Stomach (tissue), 9 donors: ENCODE measurements around the gene RELN. TPM values are rescaled to one million over a fixed set of nuclear protein-coding genes. Genes with fewer than 3 reads are reported as not detected.

Source experiments
- DNase-seq, 2 donors: peaks; one replicate each; pipeline versions ENCODE4 v3.0.0 to v3.0.0-alpha.2; 2013 to 2019
- H3K27ac ChIP-seq, 5 donors: fragments of 200-600 bp in 4 of 5; sonication (generic) in 4 of 5; one replicate each; pipeline ENCODE4 v1.5.1; 2013 to 2019; ENCODE audit warnings: mild to moderate bottlenecking in 1 of 5, moderate library complexity in 1 of 5
- H3K27me3 ChIP-seq, 3 donors: fragments of 200-600 bp; sonication (generic); one replicate each; pipeline ENCODE4 v1.5.1; 2017 to 2019; ENCODE audit warnings: mixed run types in 1 of 3
- H3K36me3 ChIP-seq, 4 donors: fragments of 200-600 bp; sonication (generic); 1 replicate in 3 of 4; 2 replicates in 1 of 4; pipeline ENCODE4 v1.5.1; 2016 to 2019
- H3K4me1 ChIP-seq, 4 donors: fragments of 200-600 bp; sonication (generic); one replicate each; pipeline ENCODE4 v1.5.1; 2016 to 2019
- H3K4me3 ChIP-seq, 4 donors: fragments of 200-600 bp; sonication (generic) in 3 of 4; one replicate each; pipeline ENCODE4 v1.5.1; 2016 to 2019; ENCODE audit warnings: mild to moderate bottlenecking in 1 of 4
- H3K9me3 ChIP-seq, 4 donors: fragments of 200-600 bp; sonication (generic); one replicate each; pipeline ENCODE4 v1.5.1; 2016 to 2019
- EP300 ChIP-seq: sonication (generic); formaldehyde crosslinking; IDR thresholded peaks from one replicate; pipeline ENCODE4 v1.6.1; 2017; ENCODE audit warnings: antibody characterized with exemption
- POLR2A ChIP-seq, 4 donors: fragments of 450-650 bp; IDR thresholded peaks; one replicate each; pipeline ENCODE4 v1.6.1; 2016; ENCODE audit warnings: antibody characterized with exemption in 4 of 4, control low read depth in 2 of 4, mild to moderate bottlenecking in 1 of 4, moderate library complexity in 1 of 4
- POLR2AphosphoS5 ChIP-seq, 3 donors: sonication (generic); formaldehyde crosslinking; IDR thresholded peaks; one replicate each; pipeline ENCODE4 v1.6.1; 2016; ENCODE audit warnings: antibody characterized with exemption in 3 of 3
- WGBS, 5 donors: extraction: QIAGEN DNeasy Blood & Tissue Kit in 3 of 5; methylation state at CpG; one replicate each; pipeline versions ENCODE4 v1.1.5 to v1.1.7; 2013 to 2018; 5-methylcytosine and 5-hydroxymethylcytosine counted together
- intact Hi-C: fragments of 100-400 bp; cut with DNase I; formaldehyde crosslinking; loops from one replicate; pipeline ENCODE4 v1.15.1; 2023; ENCODE audit warnings: low total_unique reads
- polyA plus RNA-seq, 3 donors: library from polyadenylated mRNA; stranded (reverse); fragments of 200-250 nt; gene quantifications; one replicate each; pipeline ENCODE4 v1.2.3, GENCODE V29; 2013
- total RNA-seq, 5 donors: library from RNA; depleted of rRNA; stranded (reverse); fragments of >200 nt; gene quantifications; one replicate each; pipeline versions ENCODE4 v1.1.0 to v1.2.3, GENCODE V29; 2014 to 2016
- TF ChIP-seq, protein P1 (sequence below), 7 experiments: fragments of 450-650 bp in 4 of 7; fragments of 200-600 bp in 3 of 7; sonication (generic) in 3 of 7; IDR thresholded peaks; one replicate each; pipeline ENCODE4 v1.5.1; 2016 to 2019; ENCODE audit warnings: antibody characterized with exemption in 7 of 7, control low read depth in 2 of 7, mild to moderate bottlenecking in 1 of 7
- donor health status: healthy with polysubstance abuse.
- donor health status: Bipolar disorder and iron deficiency.
- donor health status: healthy.

RELN gene
- total and polyA plus RNA-seq, 8 donors: 0.19 to 14.3 (median 2.2) TPM

DNA sequence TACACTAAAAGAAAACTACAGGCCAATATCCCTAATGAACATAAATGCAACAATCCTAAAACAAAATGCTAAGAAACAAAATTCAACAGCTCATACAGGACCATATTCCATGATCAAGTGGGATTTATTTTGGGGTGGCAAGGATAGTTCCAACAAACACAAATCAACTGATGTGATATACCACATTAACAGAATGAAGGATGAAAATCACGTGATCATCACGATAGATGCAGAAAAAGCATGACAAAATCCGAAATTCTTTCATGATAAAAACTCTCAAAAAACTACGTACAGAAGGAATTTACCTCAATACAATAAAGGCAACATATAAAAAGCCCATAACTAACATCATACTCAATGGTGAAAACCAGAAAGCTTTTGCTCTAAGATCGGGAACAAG lies 124.0 kb downstream of the RELN start:
- DNase-seq: no peak

DNA sequence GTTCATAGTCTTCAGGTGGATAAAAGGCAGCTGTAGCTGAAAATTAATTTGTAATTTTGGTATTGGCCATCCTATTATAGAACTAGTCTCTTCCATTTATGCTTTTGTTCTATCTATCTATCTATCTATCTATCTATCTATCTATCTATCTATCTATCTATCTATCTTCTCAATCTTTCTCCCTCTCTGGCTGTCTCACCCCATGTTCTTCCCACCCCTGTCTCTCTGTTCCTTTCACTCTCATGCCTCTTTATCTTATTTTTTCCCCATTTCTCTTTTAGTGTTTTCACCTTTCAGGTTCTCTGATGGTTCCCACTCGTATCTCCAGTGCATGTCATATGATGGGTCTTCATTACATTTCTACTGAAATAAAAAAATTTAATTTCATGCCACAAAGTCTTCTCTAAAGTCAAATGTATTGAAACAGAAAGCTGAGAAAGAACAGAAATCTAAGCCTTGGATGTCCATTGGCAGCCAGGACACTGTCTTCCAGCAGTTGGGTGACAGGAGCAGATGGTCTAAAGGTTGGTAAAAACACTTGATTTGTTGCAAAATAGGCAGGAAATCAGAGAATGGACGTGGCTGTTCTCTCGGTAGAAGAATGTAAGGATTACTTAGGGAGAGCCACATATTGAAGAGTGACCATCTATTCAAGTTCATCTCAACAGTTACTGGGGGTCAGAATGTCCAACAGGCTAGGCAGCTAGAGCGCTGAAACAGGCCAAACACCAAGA lies 127.0 kb downstream of the RELN start:
- Histone ChIP-seq H3K9me3 (no peaks in the 10 kb centered on the region), H3K27me3 (no peaks in the 10 kb centered on the region), H3K27ac (no peak overlapping the region), H3K4me3 (no peak overlapping the region), H3K4me1 (no peaks in the 10 kb centered on the region), H3K36me3 (no peaks in the 10 kb centered on the region)
- TF ChIP-seq POLR2AphosphoS5 (IDR thresholded peaks at IDR 0.05): no peak
- TF ChIP-seq POLR2A (IDR thresholded peaks at IDR 0.05): no peak
- no peak for TF ChIP-seq EP300
- TF ChIP-seq, protein P1, sequence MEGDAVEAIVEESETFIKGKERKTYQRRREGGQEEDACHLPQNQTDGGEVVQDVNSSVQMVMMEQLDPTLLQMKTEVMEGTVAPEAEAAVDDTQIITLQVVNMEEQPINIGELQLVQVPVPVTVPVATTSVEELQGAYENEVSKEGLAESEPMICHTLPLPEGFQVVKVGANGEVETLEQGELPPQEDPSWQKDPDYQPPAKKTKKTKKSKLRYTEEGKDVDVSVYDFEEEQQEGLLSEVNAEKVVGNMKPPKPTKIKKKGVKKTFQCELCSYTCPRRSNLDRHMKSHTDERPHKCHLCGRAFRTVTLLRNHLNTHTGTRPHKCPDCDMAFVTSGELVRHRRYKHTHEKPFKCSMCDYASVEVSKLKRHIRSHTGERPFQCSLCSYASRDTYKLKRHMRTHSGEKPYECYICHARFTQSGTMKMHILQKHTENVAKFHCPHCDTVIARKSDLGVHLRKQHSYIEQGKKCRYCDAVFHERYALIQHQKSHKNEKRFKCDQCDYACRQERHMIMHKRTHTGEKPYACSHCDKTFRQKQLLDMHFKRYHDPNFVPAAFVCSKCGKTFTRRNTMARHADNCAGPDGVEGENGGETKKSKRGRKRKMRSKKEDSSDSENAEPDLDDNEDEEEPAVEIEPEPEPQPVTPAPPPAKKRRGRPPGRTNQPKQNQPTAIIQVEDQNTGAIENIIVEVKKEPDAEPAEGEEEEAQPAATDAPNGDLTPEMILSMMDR (IDR thresholded peaks at IDR 0.05): no peak
- no peak for DNase-seq
- 60 to 80% (median 73%) methylated on average over 4 of the region's 4 CpGs for WGBS, 5 donors
- intact Hi-C loops: no loop called here

More for the DNA sequence above, 124.0 kb downstream of the RELN start:
- TF ChIP-seq EP300 (no peak), POLR2A (IDR thresholded peaks at IDR 0.05) (no peak), POLR2AphosphoS5 (IDR thresholded peaks at IDR 0.05) (no peak)
- TF ChIP-seq, protein P1 (IDR thresholded peaks at IDR 0.05): no peak
- Histone ChIP-seq H3K27me3 (no peaks in the 10 kb centered on the region), H3K27ac (no peak overlapping the region), H3K4me1 (no peaks in the 10 kb centered on the region), H3K4me3 (no peak overlapping the region), H3K36me3 (no peaks in the 10 kb centered on the region), H3K9me3 (no peaks in the 10 kb centered on the region)
- intact Hi-C loops: no loop called here
- 75 to 85% (median 80%) methylated on average over 5 of the region's 5 CpGs for WGBS, 5 donors

DNA sequence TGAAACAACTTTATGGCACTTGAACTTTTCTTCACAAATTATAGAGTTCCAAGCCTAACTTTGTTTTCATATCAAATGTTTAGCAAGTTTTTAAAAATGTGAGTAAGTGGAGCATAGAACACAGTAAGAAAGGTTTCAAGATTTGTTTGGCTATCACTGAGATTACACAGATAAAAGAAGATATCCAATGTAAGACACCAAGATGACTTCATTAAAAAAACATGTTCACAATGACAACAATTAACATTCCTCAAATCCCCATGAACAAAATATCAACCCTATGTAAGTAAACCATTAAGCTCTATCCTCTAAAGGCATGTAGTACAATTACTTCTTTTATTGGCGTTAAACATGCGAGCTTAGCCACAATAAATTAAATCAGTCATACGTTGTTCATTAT lies 129.7 kb downstream of the RELN start:
- WGBS, 5 donors: 55 to 90% (median 88%) methylated on average over 3 of the region's 3 CpGs
- intact Hi-C loops: no loop called here
- H3K4me3 ChIP-seq: no peak overlapping the region
- H3K27me3 ChIP-seq: no peaks in the 10 kb centered on the region
- no peaks in the 10 kb centered on the region for H3K9me3 ChIP-seq
- no peak overlapping the region for H3K27ac ChIP-seq
- no peaks in the 10 kb centered on the region for H3K4me1 ChIP-seq
- TF ChIP-seq EP300 (no peak), POLR2AphosphoS5 (IDR thresholded peaks at IDR 0.05) (no peak), POLR2A (IDR thresholded peaks at IDR 0.05) (no peak)
- TF ChIP-seq, protein P1 (IDR thresholded peaks at IDR 0.05): no peak
- no peaks in the 10 kb centered on the region for H3K36me3 ChIP-seq
- DNase-seq: no peak

DNA sequence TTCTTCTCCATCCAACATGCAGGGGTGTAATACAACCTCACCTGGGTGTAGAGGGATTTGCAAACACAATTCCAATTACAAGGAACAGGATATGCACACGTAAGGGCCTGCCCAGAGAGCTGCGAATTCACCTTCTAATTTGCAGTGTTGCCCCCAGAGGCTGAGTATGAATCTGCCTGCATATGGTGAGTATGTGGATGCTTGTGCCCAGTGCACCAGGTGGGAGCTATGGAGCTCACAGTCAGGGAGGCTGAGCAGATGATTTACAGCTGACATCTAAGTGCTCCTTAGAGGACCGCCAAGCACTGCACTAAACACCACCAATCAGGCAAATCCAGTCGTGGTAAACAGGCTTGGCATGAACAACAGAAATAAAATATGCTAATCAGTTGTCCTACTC lies 132.0 kb downstream of the RELN start:
- Histone ChIP-seq H3K4me1 (no peaks in the 10 kb centered on the region), H3K4me3 (no peak overlapping the region), H3K27me3 (no peaks in the 10 kb centered on the region), H3K9me3 (no peaks in the 10 kb centered on the region), H3K36me3 (no peaks in the 10 kb centered on the region), H3K27ac (no peak overlapping the region)
- intact Hi-C loops: no loop called here
- 28 to 43% (median 30%) methylated on average over 4 of the region's 4 CpGs for WGBS, 5 donors
- TF ChIP-seq EP300 (no peak), POLR2A (IDR thresholded peaks at IDR 0.05) (no peak)
- DNase-seq: no peak

DNA sequence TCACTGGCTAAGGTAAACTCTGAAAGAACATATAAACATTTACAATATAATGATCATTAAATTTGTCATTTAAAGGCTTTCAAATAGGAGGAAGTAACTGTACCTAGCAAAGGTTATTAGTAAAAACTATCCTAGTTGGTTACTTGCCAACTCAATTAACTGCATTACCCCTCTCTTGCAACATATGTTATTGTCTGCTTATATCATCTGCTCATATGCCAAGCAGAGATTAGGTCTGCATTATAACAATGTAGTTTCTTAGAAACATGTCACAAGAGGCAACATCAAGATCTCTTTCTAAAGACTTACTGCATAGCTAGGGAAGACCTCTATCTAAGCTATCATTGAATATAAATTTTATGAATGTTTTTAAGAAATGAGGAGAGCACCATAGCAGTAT lies 132.5 kb downstream of the RELN start:
- TF ChIP-seq POLR2AphosphoS5 (IDR thresholded peaks at IDR 0.05) (no peak), EP300 (no peak), POLR2A (IDR thresholded peaks at IDR 0.05) (no peak)
- TF ChIP-seq, protein P1 (IDR thresholded peaks at IDR 0.05): no peak
- Histone ChIP-seq H3K9me3 (no peaks in the 10 kb centered on the region), H3K4me3 (no peak overlapping the region), H3K27me3 (no peaks in the 10 kb centered on the region), H3K27ac (no peak overlapping the region), H3K4me1 (no peaks in the 10 kb centered on the region), H3K36me3 (no peaks in the 10 kb centered on the region)
- intact Hi-C loops: no loop called here
- no peak for DNase-seq
